Breast epithelium (tissue), 3 donors: Measurements from ENCODE around the gene CCDC188.

Source experiments
- CTCF ChIP-seq, 3 donors: fragments of 450-650 bp; IDR thresholded peaks; one replicate each; pipeline ENCODE4 v1.5.1; 2016 to 2017; ENCODE audit warnings: antibody characterized with exemption in 3 of 3, mild to moderate bottlenecking in 3 of 3, moderate library complexity in 3 of 3
- POLR2A ChIP-seq: fragments of 450-650 bp; IDR thresholded peaks from one replicate; pipeline ENCODE4 v1.6.1; 2016; ENCODE audit warnings: antibody characterized with exemption, mild to moderate bottlenecking, moderate library complexity

GRCh38 chr22:20105456-20106204 is 45.2 kb downstream of the CCDC188 start:
- TF ChIP-seq CTCF (IDR thresholded peaks at IDR 0.05): no peak
- no peak for TF ChIP-seq POLR2A
